HG03565 (cell line): ENCODE data around the gene NT5C2.

Experiments
- ATAC-seq: cut with Tn5 transposase; IDR thresholded peaks from one replicate; pipeline ENCODE4 v1.9.1; 2021; ENCODE audit warnings: mild to moderate bottlenecking, moderate library complexity; ENCODE audit not compliant: unreplicated experiment

Gene NT5C2

GRCh38 chr10:103125323-103126267 is 67.5 kb downstream of the NT5C2 start:
- ATAC-seq = peak; percentile 72

GRCh38 chr10:103124420-103125096 is 68.5 kb downstream of the NT5C2 start:
- ATAC-seq = no peak

DNA sequence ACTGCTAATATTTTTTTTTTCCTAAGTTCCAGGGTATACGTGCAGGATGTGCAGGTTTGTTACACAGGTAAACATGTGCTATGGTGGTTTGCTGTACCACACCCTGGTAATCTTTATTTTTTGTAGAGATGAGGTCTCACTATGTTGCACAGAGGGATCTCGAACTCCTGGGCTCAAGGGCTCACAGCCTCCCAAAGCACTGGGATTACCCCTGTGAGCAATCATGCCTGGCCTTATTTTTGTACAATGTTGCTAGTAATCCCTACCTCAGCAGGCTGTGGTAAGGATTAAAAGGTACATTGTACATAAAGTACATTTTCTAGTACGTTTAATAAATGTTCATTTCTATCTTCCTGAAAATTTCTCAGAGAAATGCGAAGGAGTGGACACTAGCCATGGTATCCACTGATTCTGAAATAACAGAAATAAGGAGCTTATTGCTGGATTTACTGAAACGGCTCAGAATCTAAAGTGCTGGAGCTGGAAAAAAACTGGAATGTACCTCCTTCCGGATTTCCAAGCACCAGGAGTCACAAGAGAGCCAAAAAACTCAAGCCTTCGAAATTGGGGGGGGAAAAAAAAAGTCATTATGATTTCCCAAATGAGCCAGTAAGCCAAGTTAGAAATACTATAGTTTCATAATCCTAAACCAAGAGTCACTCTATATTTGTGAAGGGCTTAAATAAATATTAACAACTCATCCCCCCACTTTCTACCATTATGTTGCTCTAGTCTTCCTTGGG is 69.6 kb downstream of the NT5C2 start:
- no peak for ATAC-seq

DNA sequence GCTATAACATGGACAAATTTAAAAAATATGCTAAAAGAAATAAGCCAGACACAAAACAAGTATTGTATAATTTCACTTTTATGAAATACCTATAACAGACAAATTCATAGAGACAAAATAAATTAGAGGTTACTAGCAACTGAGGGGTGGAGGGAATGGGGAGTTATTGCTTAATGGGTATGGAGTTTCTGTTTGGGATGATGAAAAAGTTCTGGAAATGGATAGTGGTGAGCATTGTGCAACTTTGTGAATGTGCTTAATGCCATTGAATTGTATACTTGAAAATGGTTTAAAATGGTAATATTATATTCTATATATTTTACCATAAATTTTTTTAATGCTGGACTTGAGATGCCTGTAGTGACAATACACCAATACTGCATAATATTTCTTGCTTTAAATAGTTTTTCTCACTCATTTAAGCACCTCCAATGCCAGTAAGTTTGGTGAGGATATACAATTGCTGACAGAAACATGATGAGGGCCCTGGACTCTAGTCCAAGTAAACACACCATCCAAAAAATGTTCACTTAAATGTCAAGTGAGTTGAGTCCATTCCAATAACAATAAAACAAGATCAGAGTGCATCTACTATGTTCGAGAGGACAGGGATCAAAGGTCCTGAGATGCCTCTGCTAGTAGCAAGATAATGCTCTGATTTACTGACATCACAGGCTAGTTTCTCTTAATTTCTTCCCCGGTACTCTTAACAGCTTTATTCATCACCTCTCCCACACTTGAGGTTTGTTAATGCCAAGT is 71.9 kb downstream of the NT5C2 start:
- no peak for ATAC-seq

DNA sequence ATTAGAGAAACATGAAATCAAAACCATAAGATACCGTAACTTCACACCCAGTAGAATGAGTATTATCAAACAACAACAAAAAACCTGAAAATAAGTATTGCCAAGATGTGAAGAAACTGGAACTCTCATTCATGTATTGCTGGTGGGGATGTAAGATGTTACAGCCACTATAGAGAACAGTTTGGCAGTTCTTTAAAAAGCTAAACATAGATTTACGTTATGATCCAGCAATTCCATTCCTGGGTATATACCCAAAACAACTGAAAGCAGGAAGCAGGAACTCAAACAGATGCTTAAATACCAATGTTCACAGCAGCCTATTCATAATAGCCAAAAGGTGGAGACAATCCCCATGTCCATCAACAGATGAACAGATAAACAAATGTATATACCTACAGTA is 72.5 kb downstream of the NT5C2 start:
- ATAC-seq = no peak

- ATAC-seq = no peak
Observed at GRCh38 chr10:103117247-103117646, 75.8 kb downstream of the NT5C2 start.

GRCh38 chr10:103114876-103115275 is 78.2 kb downstream of the NT5C2 start:
- no peak for ATAC-seq

DNA sequence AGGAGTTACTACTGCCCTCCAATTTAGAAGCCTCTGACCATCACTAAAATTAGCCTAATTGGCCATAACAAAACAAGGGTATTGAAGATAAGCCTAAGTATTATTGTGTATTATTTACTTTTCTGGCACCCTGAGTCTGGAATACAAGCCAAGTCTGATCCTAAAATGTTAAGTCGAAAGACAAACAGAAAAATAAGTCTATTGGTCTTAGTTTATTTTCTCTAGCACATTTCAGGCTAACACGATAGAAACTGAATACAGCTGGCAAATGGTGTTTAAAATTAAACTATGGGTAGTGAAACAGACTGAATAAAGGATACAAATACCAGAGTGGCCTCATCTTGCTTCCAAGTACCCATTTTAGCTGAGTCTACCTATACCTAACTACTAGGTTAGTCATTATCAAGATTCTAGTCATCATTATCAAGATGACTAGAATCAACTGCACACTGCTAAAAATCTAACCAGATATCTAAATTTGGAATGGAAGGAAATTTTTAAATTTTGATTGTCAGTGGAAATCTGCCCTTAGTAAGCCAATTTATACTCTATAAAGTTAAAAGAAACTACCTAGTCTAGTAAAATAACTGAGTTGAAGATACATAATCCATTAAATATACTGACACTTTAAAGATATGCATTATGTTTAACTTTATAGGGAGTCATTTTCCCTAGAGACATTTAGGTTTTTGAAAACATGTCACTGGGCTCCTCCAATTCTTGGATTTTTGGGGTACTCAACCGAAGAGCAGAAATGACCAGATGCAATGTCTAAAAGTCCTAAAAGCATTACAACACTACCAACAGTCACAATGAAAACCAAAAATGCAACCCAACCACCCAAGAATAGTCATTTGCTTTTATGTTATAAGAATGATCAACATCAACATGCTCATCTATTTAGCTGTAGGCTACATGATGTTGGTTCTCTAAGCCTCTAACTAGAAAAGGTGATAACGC is 80.9 kb downstream of the NT5C2 start:
- ATAC-seq = peak; percentile 42

GRCh38 chr10:103111031-103111917 is 81.8 kb downstream of the NT5C2 start:
- peak; percentile 46 for ATAC-seq

DNA sequence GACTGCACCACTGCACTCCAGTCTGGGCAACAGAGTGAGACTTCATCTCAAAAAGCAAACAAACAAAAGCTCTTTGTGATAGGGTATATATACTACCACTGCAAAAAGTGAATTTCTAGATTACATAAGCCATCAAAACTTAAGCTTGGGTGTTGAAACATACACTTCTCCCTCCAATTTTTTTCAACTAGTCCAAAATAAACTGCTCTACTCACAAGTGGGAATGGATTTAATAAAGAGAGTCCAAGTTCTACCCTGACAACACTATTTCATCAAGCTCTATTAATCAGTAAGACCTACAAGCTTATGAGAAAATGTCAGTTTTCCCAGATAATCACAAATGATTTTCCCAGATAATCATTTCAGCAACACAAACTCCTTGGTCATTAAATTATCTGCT is 82.7 kb downstream of the NT5C2 start:
- ATAC-seq = no peak

GRCh38 chr10:103109821-103110220 is 83.3 kb downstream of the NT5C2 start:
- no peak for ATAC-seq

GRCh38 chr10:103106539-103106938 is 86.5 kb downstream of the NT5C2 start:
- no peak for ATAC-seq

DNA sequence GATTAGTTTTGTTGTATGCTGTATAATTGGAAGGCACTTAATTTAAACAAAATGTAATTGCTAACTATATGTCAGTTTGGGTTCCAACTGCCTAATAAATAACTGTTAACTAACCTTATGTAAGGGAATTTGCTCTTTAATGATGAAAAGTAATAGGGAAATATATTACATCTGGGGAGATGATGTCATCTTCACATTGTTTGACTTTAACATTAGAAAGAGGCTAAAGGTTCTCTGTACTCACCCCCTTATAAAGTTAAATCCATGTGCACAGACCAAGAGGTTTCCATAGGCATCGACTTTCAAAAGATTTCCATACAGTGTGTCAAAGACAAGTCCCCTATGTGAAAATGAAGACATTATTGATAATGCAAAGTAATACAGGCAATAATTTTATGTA is 87.6 kb downstream of the NT5C2 start:
- ATAC-seq = no peak

GRCh38 chr10:103104721-103105120 is 88.4 kb downstream of the NT5C2 start:
- ATAC-seq = no peak

DNA sequence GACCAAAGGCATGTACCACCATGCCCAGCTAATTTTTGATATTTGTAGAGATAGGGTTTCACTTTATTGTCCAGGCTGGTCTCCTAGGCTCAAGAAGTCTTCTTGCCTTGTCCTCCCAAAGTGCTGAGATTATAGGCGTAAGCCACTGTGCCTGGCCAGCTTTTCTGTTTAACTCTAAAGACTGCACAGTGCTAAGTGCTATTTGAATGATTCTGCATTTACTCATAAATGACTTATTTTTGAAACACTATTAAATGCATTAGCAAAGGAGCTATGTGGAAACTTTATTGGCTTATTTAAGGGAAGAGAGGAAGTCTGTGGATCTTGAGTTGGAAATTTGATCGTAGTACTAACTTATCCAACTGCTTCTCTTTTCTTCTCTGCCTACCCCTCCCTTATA is 89.1 kb downstream of the NT5C2 start:
- ATAC-seq = no peak

- ATAC-seq = no peak
Observed at GRCh38 chr10:103102195-103102594, 90.9 kb downstream of the NT5C2 start.

GRCh38 chr10:103100620-103101019 is 92.5 kb downstream of the NT5C2 start:
- no peak for ATAC-seq

GRCh38 chr10:103098240-103098639 is 94.8 kb downstream of the NT5C2 start:
- ATAC-seq = no peak

DNA sequence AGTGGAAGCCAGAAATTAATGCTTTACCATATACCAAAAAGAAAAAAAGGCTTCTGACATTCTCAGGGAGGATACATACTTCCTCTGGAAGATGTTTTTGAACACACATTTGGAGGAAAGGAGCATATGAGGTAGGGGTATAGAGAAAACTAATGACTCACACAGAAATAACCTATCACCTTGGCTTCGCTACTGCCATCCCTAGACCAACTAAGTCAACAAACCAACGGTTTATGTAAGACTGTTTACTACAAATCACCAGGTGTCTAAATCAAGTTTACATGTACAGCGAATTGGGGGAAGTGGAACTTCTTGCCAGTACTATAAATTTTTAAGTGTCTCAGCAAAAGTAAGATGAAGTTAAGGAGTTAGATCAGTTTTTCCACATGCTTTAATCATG is 96.9 kb downstream of the NT5C2 start:
- ATAC-seq = no peak
